ENCODE measurements around the gene TNFRSF19.

TNFRSF19 gene

GRCh38 chr13:23715092-23715761, 145.0 kb downstream of the TNFRSF19 start:
- CTCF ChIA-PET: interaction anchor here (0.7 kb wide), 1 partner anchor 90 kb away, joined by 3 read pairs; no protein-coding TSS in a partner anchor

GRCh38 chr13:23715762-23716235, 145.6 kb downstream of the TNFRSF19 start:
- H3K27ac ChIP-seq (ENCODE audit: extremely low read depth, low read depth, low read length): no peak overlapping the region
- no peaks in the 10 kb centered on the region for H3K9me3 ChIP-seq (ENCODE audit: control insufficient read depth, insufficient read depth, low read depth, low read length)
- TF ChIP-seq FEZF1 (tag by site-specific recombination; IDR thresholded peaks at IDR 0.05) (no peak), ZNF362 (tag by site-specific recombination; IDR thresholded peaks at IDR 0.05) (no peak), ZNF548 (tag by site-specific recombination; IDR thresholded peaks at IDR 0.05) (no peak), ZNF571 (tag by site-specific recombination; IDR thresholded peaks at IDR 0.05) (no peak), ZNF19 (tag by site-specific recombination; IDR thresholded peaks at IDR 0.05; ENCODE audit: low read depth) (no peak), ZNF530 (tag by site-specific recombination; IDR thresholded peaks at IDR 0.05; ENCODE audit: low read depth) (no peak), KLF10 (tag by site-specific recombination; IDR thresholded peaks at IDR 0.05) (no peak), ZNF302 (tag by site-specific recombination; IDR thresholded peaks at IDR 0.05; ENCODE audit: low read depth) (no peak), ZNF639 (tag by site-specific recombination; IDR thresholded peaks at IDR 0.05) (no peak), ZNF114 (tag by site-specific recombination; IDR thresholded peaks at IDR 0.05) (no peak), INSM2 (tag by site-specific recombination; IDR thresholded peaks at IDR 0.05) (no peak), ZBTB17 (tag by site-specific recombination; IDR thresholded peaks at IDR 0.05) (no peak), ZNF449 (tag by site-specific recombination; IDR thresholded peaks at IDR 0.05) (no peak)
- no peaks in the 10 kb centered on the region for H3K4me1 ChIP-seq (ENCODE audit: control insufficient read depth, insufficient read depth, low read length)
- H3K36me3 ChIP-seq (ENCODE audit: control insufficient read depth in 2 of 2, insufficient read depth in 1 of 2, low read length in 2 of 2): no peaks in the 10 kb centered on the region
- ChIA-PET POLR2A (no interaction called here), CTCF (no interaction called here)
- H3K4me3 ChIP-seq (ENCODE audit: low read depth, low read length): no peak overlapping the region

More at GRCh38 chr13:23715092-23715761, 145.0 kb downstream of the TNFRSF19 start:
- Histone ChIP-seq H3K4me3 (ENCODE audit: low read depth, low read length) (no peak overlapping the region), H3K27ac (ENCODE audit: extremely low read depth, low read depth, low read length) (no peak overlapping the region), H3K9me3 (ENCODE audit: control insufficient read depth, insufficient read depth, low read depth, low read length) (no peaks in the 10 kb centered on the region), H3K4me1 (ENCODE audit: control insufficient read depth, insufficient read depth, low read length) (no peaks in the 10 kb centered on the region), H3K36me3 (ENCODE audit: control insufficient read depth in 2 of 2, insufficient read depth in 1 of 2, low read length in 2 of 2) (no peaks in the 10 kb centered on the region)
- POLR2A ChIA-PET: no interaction called here
- TF ChIP-seq ZNF626 (tag by site-specific recombination; IDR thresholded peaks at IDR 0.05) (no peak), PBX3 (CRISPR knock-in tag; IDR thresholded peaks at IDR 0.05) (no peak), GLI4 (tag by site-specific recombination; IDR thresholded peaks at IDR 0.05) (no peak), BCL11B (tag by site-specific recombination; IDR thresholded peaks at IDR 0.05; ENCODE audit: low read depth) (no peak), MZF1 (tag by site-specific recombination; IDR thresholded peaks at IDR 0.05; ENCODE audit: borderline replicate concordance) (no peak), ZNF555 (tag by site-specific recombination; conservative IDR thresholded peaks at IDR 0.05) (no peak), ZNF510 (tag by site-specific recombination; IDR thresholded peaks at IDR 0.05; ENCODE audit: insufficient replicate concordance) (no peak), ZNF610 (tag by site-specific recombination; IDR thresholded peaks at IDR 0.05; ENCODE audit: borderline replicate concordance) (no peak), RBAK (tag by site-specific recombination; IDR thresholded peaks at IDR 0.05) (no peak), ZNF423 (tag by site-specific recombination; IDR thresholded peaks at IDR 0.05) (no peak), ZBTB21 (tag by site-specific recombination; IDR thresholded peaks at IDR 0.05) (no peak), ZNF391 (tag by site-specific recombination; IDR thresholded peaks at IDR 0.05; ENCODE audit: borderline replicate concordance, low read depth) (no peak), KLF16 (tag by site-specific recombination; IDR thresholded peaks at IDR 0.05) (no peak)

Measured in HEK293 (cell line).